ENCODE measurements around the gene RABGAP1L.
"Not testable (repeated sequence)": the region's sequence is repeated elsewhere in the genome, so short reads cannot be mapped to it uniquely, and the experiment has no call there.

RABGAP1L gene

DNA sequence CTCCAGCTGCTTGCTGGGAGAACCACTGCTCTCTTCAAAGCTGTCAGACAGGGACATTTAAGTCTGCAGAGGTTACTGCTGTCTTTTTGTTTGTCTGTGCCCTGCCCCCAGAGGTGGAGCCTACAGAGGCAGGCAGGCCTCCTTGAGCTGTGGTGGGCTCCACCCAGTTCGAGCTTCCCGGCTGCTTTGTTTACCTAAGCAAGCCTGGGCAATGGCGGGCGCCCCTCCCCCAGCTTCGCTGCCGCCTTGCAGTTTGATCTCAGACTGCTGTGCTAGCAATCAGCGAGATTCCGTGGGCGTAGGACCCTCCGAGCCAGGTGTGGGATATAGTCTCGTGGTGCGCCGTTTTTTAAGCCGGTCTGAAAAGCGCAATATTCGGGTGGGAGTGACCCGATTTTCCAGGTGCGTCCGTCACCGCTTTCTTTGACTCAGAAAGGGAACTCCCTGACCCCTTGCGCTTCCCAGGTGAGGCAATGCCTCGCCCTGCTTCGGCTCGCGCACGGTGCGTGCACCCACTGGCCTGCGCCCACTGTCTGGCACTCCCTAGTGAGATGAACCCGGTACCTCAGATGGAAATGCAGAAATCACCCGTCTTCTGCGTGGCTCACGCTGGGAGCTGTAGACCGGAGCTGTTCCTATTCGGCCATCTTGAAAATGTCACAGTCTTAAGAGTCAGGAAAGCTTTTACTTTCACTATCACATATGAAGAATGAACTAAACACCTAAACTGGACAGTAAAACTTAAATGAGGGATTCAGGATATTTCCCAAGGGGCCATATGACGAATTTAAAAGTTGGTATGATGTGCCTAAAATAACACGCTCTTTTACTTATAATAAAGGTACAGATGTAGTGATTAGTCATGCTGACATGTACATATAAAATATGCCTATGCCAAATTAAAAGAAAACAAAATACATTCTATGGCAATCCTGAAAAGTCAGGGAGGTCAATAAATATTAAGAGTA, 689.6 kb downstream of the RABGAP1L start:
- DNase-seq (ENCODE audit: low spot score); FAIRE-seq: not testable (repeated sequence)

DNA sequence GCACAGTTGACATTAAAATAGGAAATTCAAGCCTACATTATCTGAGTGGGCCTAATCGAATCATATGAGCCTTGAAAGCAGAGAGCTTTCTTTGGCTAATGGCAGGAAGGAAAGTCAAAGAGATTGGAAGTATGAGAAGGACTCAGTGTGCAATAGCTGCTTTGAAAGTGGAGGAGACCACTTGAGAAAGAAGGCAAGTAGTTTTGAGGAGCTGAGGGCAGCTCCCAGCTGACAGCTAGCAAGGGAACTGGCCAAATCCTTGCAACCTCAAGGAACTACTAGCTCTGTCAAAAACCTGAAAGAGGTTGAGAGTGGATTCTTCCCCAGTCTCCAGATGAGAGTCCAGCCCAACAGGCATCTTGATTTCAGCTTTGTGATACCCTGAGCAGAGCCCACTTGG, 691.4 kb downstream of the RABGAP1L start:
- FAIRE-seq: no peak
- no peak for DNase-seq (ENCODE audit: low spot score)

DNA sequence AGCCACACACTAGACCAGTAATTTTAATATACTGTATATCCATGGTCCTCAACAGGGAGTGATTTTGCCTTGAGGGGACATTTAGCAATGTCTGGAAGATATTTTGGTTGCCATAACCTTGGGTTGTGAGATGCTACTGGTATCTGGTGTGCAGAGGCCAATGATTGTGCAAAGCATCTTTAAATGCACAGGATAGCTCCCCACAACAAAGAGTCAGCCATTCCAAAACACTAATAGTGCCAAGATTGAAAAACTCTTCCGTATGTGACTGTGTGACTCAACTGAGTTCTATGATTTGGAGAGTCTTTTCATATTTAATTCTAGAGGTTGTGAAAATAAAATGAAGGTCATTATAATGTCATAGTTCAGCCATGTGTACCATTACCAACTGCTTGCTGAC, 699.0 kb downstream of the RABGAP1L start:
- FAIRE-seq (no peak), DNase-seq (ENCODE audit: low spot score) (no peak)

- DNase-seq (ENCODE audit: low spot score) (no peak), FAIRE-seq (no peak)
These were observed 711.0 kb downstream of the RABGAP1L start for GRCh38 chr1:174870319-174870718.

DNA sequence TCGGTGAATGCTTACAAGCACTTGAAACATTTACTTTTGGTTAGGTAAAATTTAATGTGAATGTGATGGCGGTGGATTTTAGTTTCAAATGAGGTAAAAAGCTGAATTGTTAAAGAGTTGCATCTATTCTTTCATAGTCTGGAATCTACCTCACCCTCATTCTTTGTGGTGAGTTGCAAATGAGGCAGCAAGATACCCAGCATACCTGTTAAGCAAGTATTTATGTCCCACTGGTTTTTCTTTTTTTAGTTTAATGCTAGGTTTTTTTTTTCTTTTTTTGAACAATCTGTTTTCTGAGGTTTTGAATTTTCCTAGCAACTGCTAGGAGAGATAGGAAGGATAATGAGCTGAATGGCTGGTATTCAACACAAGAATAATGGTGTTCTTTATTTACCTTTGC, 712.6 kb downstream of the RABGAP1L start:
- FAIRE-seq (no peak), DNase-seq (ENCODE audit: low spot score) (no peak)

GRCh38 chr1:174872615-174873058, 713.3 kb downstream of the RABGAP1L start:
- FAIRE-seq (no peak), DNase-seq (ENCODE audit: low spot score) (no peak)

DNA sequence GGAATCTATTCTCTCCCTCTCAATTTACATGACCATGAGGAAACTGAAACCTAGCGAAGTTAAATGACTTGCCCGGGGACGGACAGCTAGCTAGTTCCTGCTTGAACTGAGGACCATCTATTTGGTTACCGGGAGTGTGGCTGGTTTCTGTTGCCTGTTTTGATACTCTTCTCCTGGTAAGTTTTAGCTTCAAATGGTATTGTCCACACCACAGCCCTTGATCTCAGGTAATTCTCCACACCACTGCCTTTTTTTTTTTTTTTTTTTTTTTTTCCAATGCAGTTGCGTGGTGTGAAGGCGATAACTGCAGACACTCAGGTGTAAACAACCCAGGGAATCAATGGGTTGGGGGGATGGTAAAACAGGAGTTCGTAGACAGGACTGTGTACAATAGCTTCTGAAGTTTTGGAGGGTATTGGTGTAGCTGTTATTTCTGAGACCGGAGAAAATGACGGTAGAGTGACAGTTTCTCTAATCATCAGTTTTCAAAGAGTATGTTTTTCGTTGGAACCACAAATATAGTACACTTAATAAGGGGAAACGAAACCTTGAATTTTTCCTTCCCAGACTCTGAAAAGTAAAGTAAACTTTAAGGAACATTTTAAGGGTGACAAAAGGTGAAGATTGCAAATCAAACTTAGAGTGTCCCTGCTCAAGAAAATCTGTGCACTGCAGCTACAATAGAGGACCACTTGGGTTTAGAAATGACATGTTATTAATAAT, 715.2 kb downstream of the RABGAP1L start:
- FAIRE-seq: no peak
- no peak for DNase-seq (ENCODE audit: low spot score)

DNA sequence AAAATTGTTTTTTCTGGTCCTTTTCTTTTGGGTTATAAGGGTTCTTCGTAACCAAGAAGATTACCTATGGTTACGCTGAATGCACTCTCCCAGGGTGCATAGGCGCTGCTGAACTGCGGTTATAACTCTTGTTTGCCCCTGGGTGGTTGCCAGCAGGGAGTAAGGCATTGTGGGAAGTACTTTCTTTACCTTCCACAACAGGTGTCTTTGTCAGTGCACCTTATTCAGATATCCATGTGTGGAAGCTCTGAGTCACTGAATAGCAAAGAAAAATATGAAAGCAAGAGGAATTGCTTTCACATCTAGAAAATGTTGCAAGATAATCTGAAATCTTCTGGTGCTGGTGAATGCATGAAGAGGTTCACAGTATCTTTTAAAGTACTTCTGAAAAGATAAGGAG, 716.0 kb downstream of the RABGAP1L start:
- FAIRE-seq: no peak
- no peak for DNase-seq (ENCODE audit: low spot score)

DNA sequence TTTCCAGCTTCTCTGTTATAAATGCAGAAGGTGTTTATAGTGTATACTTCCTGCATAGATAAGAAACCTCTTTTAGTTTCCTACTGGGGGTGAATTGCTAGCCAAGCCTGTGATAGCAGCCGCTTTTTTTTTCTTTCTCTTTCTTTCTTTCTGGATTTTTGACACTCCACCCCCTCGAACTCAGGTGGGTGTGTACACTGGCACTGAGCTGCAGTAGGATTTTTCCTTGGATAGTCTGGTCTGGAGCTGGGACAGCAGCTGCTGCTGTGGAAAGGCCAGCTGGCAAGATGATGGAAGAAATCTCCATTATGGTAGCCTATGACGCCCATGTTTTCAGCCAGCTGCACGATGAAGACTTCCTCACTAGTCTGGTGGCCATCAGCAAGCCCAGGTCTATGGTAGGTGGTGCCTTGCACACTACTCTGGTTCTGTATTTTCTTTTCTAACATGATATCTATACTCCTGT, 717.9 kb downstream of the RABGAP1L start:
- no peak for FAIRE-seq
- DNase-seq (ENCODE audit: low spot score): no peak

GRCh38 chr1:174880171-174880570, 720.9 kb downstream of the RABGAP1L start:
- no peak for DNase-seq (ENCODE audit: low spot score)
- no peak for FAIRE-seq

GRCh38 chr1:174883409-174883808, 724.1 kb downstream of the RABGAP1L start:
- FAIRE-seq: no peak
- no peak for DNase-seq (ENCODE audit: low spot score)

DNA sequence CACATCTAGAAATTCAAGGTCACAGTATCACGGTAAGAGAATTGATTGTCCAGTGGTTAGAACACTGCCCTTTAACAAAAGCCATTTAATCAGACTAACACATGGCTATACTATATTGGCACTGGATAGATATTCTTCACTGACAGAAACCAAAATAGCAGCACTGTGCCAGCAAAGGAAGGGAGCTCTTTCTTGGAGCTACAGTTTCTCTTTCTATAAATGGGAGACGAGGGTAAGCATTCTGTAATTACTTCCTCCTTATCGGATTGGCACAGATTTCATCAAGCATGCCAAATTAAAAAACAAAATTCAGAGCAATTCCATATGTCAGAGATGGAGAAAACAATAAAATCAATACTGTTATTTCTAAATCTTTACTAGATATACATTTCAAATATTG, 724.7 kb downstream of the RABGAP1L start:
- DNase-seq (ENCODE audit: low spot score) (no peak), FAIRE-seq (no peak)

- FAIRE-seq (no peak), DNase-seq (ENCODE audit: low spot score) (no peak)
These were observed 725.2 kb downstream of the RABGAP1L start for GRCh38 chr1:174884566-174884965.

DNA sequence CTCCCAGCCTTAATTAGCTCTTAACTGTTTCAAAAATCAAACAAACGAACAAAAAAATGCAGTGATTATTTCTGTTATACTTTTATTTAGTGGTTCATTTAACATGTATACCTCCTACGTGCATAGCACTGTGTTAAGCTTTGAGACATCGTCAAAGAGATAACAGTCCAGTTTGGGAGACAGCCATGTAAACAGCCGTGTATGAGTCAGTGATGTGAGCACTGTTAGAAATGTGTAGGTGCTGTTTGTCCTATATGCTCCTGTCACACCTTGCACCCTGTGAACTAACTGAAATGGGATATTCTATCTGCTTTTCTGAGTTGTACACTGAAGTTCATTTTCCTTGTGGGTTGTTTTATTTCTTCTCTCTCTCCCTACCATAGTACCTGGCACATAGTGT, 730.7 kb downstream of the RABGAP1L start:
- no peak for DNase-seq (ENCODE audit: low spot score)
- FAIRE-seq: no peak

GRCh38 chr1:174892016-174892415, 732.7 kb downstream of the RABGAP1L start:
- DNase-seq (ENCODE audit: low spot score): no peak
- no peak for FAIRE-seq

- FAIRE-seq (no peak), DNase-seq (ENCODE audit: low spot score) (no peak)
These were observed 734.9 kb downstream of the RABGAP1L start for GRCh38 chr1:174894117-174894762.

DNA sequence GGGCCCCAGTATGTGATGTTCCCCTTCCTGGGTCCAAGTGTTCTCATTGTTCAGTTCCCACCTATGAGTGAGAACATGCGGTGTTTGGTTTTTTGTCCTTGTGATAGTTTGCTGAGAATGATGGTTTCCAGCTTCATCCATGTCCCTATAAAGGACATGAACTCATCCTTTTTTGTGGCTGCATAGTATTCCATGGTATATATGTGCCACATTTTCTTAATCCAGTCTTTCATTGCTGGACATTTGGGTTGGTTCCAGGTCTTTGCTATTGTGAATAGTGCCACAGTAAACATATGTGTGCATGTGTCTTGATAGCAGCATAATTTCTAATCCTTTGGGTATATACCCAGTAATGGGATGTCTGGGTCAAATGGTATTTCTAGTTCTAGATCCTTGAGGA, 736.3 kb downstream of the RABGAP1L start:
- FAIRE-seq; DNase-seq (ENCODE audit: low spot score): not testable (repeated sequence)

GRCh38 chr1:174898102-174898797, 738.9 kb downstream of the RABGAP1L start:
- DNase-seq (ENCODE audit: low spot score) (no peak), FAIRE-seq (no peak)

- DNase-seq (ENCODE audit: low spot score) (no peak), FAIRE-seq (no peak)
These were observed 741.0 kb downstream of the RABGAP1L start for GRCh38 chr1:174900317-174900716.

GRCh38 chr1:174902531-174903099, 743.3 kb downstream of the RABGAP1L start:
- no peak for DNase-seq (ENCODE audit: low spot score)
- FAIRE-seq: no peak

DNA sequence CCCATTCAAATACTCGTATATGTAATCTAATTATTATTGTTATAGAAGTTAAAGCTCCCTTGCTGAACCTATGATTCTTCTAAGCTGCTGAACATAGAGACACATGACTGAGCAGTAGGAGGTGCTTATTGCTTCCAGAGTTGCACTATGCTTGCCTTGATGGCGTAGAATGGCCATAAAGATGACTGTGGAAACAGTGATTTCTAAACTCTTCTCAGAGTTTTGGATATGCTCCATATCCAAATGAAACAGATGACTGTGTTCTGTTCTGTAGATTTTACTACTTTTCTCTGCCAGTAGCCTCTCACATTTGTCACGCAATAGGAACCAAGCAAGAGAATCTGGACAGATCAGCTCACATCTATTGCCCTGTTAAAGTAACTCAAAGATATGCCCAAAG, 752.3 kb downstream of the RABGAP1L start:
- no peak for DNase-seq (ENCODE audit: low spot score)
- no peak for FAIRE-seq
